H1 (cell line): ENCODE measurements around the gene LRRC27. TPM values are rescaled to one million over a fixed set of nuclear protein-coding genes. Genes with fewer than 3 reads are reported as not detected.

ENCODE experiments used
- CTCF ChIA-PET: fragments of 300-600 bp; sonication (Branson Sonifier 250); formaldehyde crosslinking; loops from one replicate; lab custom pipeline; 2021; ENCODE audit not compliant: partially characterized antibody; lab: Charles Lee
- POLR2A ChIA-PET: fragments of 300-600 bp; sonication (Branson Sonifier 250); formaldehyde crosslinking; loops from one replicate; lab custom pipeline; 2021; ENCODE audit warnings: inconsistent platforms; ENCODE audit not compliant: partially characterized antibody; lab: Charles Lee
- DNase-seq, 2 experiments: peaks; one replicate each; pipeline versions ENCODE4 v3.0.0 to v3.0.0-alpha.2; 2010 to 2022; ENCODE audit warnings: low spot score in 2 of 2, low read depth in 1 of 2, mixed read lengths in 1 of 2
- FAIRE-seq: peaks from 2 replicates; lab custom pipeline; 2011; peaks lifted over from hg19 to GRCh38; lab: Jason Lieb, UNC
- H2AFZ ChIP-seq: 2 replicates; pipeline ENCODE4 v1.8.1; 2012; ENCODE audit warnings: low read length, inconsistent platforms
- H2AK5ac ChIP-seq: 2 replicates; pipeline ENCODE4 v1.6.1; 2013; ENCODE audit warnings: low read depth, low read length
- H2BK120ac ChIP-seq: replicated peaks from 2 replicates; pipeline ENCODE3; 2013; ENCODE audit warnings: low read depth, low read length, inconsistent platforms
- H2BK12ac ChIP-seq: 2 replicates; pipeline ENCODE4 v1.6.1; 2013; ENCODE audit warnings: low read depth, low read length
- H2BK15ac ChIP-seq: 2 replicates; pipeline ENCODE4 v1.6.1; 2013; ENCODE audit warnings: low read length
- H2BK20ac ChIP-seq: 2 replicates; pipeline ENCODE4 v1.6.1; 2013; ENCODE audit warnings: low read length
- H2BK5ac ChIP-seq: 2 replicates; pipeline ENCODE4 v1.6.1; 2013; ENCODE audit warnings: low read depth, low read length
- H3K14ac ChIP-seq: 2 replicates; pipeline ENCODE4 v1.6.1; 2013; ENCODE audit warnings: inconsistent platforms; ENCODE audit not compliant: insufficient read length
- H3K18ac ChIP-seq: 2 replicates; pipeline ENCODE4 v1.6.1; 2013; ENCODE audit warnings: low read length; ENCODE audit errors: extremely low read depth
- H3K23ac ChIP-seq: 2 replicates; pipeline ENCODE4 v1.6.1; 2013; ENCODE audit warnings: inconsistent platforms; ENCODE audit not compliant: insufficient read length
- H3K23me2 ChIP-seq: 2 replicates; pipeline ENCODE4 v1.6.1; 2013; ENCODE audit warnings: low read depth, low read length
- H3K27ac ChIP-seq: 2 replicates; pipeline ENCODE4 v1.6.1; 2011; ENCODE audit warnings: low read depth, low read length, inconsistent platforms
- H3K27me3 ChIP-seq, 4 experiments: replicated peaks in 1 of 4; 1 replicate in 1 of 4; 2 replicates in 3 of 4; pipeline versions ENCODE4 v1.6.1 to v1.8.1; 2011 to 2013; ENCODE audit warnings: low read length in 3 of 4, mild to moderate bottlenecking in 3 of 4, inconsistent platforms in 2 of 4, mixed read lengths in 2 of 4, moderate library complexity in 1 of 4; ENCODE audit not compliant: control insufficient read depth in 3 of 4, insufficient read depth in 3 of 4; ENCODE audit errors: extremely low read depth in 1 of 4
- H3K36me3 ChIP-seq, 4 experiments: 2 replicates each; pipeline versions ENCODE4 v1.6.1 to v1.8.1; 2011 to 2013; ENCODE audit warnings: mild to moderate bottlenecking in 4 of 4, low read length in 3 of 4, moderate library complexity in 2 of 4, control low read depth in 1 of 4, inconsistent platforms in 1 of 4; ENCODE audit not compliant: insufficient read depth in 4 of 4, control insufficient read depth in 2 of 4
- H3K4ac ChIP-seq: replicated peaks from 2 replicates; pipeline ENCODE3; 2013; ENCODE audit warnings: low read length, low read depth, mixed read lengths, inconsistent platforms; ENCODE audit not compliant: insufficient read length
- H3K4me1 ChIP-seq, 4 experiments: replicated peaks in 1 of 4; 1 replicate in 1 of 4; 2 replicates in 3 of 4; pipeline versions ENCODE4 v1.6.1 to v1.8.1; 2011 to 2013; ENCODE audit warnings: low read length in 3 of 4, inconsistent platforms in 2 of 4, mixed read lengths in 1 of 4; ENCODE audit not compliant: insufficient read depth in 4 of 4, control insufficient read depth in 3 of 4
- H3K4me2 ChIP-seq, 2 experiments: 2 replicates each; pipeline versions ENCODE4 v1.6.1 to v1.8.1; 2011 to 2013; ENCODE audit warnings: low read depth in 2 of 2, low read length in 2 of 2, control low read depth in 1 of 2, inconsistent platforms in 1 of 2, mild to moderate bottlenecking in 1 of 2; ENCODE audit not compliant: insufficient read depth in 1 of 2
- H3K4me3 ChIP-seq, 4 experiments: fragments of 200-600, 300-600 bp in 1 of 4; sonication (generic), shearing (Covaris generic), sonication (Bioruptor Twin) in 1 of 4; 2 replicates each; pipeline versions ENCODE4 v1.5.1 to v1.8.1; 2011 to 2016; ENCODE audit warnings: low read length in 4 of 4, low read depth in 3 of 4, control low read depth in 2 of 4, inconsistent platforms in 2 of 4, mild to moderate bottlenecking in 2 of 4, mixed read lengths in 1 of 4, moderate library complexity in 1 of 4; ENCODE audit not compliant: insufficient read depth in 2 of 4; ENCODE audit errors: extremely low read depth in 1 of 4
- H3K56ac ChIP-seq: replicated peaks from 2 replicates; pipeline ENCODE3; 2013; ENCODE audit warnings: low read depth, mild to moderate bottlenecking, mixed read lengths, low read length, inconsistent platforms; ENCODE audit not compliant: insufficient read length
- H3K79me1 ChIP-seq: 2 replicates; pipeline ENCODE4 v1.6.1; 2013; ENCODE audit warnings: low read depth, low read length, control low read depth
- H3K79me2 ChIP-seq, 2 experiments: 2 replicates each; pipeline versions ENCODE4 v1.6.1 to v1.8.1; 2012 to 2013; ENCODE audit warnings: low read length in 2 of 2, mild to moderate bottlenecking in 2 of 2, inconsistent platforms in 1 of 2; ENCODE audit not compliant: insufficient read depth in 2 of 2, control insufficient read depth in 1 of 2
- H3K9ac ChIP-seq, 4 experiments: replicated peaks in 1 of 4; 1 replicate in 1 of 4; 2 replicates in 3 of 4; pipeline versions ENCODE4 v1.6.1 to v1.8.1; 2011 to 2013; ENCODE audit warnings: low read depth in 3 of 4, low read length in 3 of 4, control low read depth in 2 of 4, mild to moderate bottlenecking in 2 of 4, moderate library complexity in 2 of 4, inconsistent platforms in 1 of 4; ENCODE audit errors: extremely low read depth in 1 of 4
- H3K9me3 ChIP-seq, 2 experiments: 2 replicates each; pipeline versions ENCODE4 v1.6.1 to v1.8.1; 2012 to 2013; ENCODE audit warnings: mild to moderate bottlenecking in 2 of 2, moderate library complexity in 2 of 2, control low read depth in 1 of 2, inconsistent platforms in 1 of 2, low read depth in 1 of 2, low read length in 1 of 2, mixed read lengths in 1 of 2; ENCODE audit not compliant: insufficient read depth in 2 of 2
- H4K20me1 ChIP-seq, 2 experiments: replicated peaks in 1 of 2; 2 replicates each; pipeline versions ENCODE3 to v1.8.1; 2011 to 2013; ENCODE audit warnings: inconsistent platforms in 2 of 2, low read length in 2 of 2, mild to moderate bottlenecking in 1 of 2; ENCODE audit not compliant: insufficient read depth in 2 of 2, control insufficient read depth in 1 of 2
- H4K5ac ChIP-seq: 2 replicates; pipeline ENCODE4 v1.6.1; 2013; ENCODE audit warnings: low read length, low read depth, mixed read lengths, inconsistent platforms; ENCODE audit not compliant: insufficient read length
- H4K8ac ChIP-seq: 2 replicates; pipeline ENCODE4 v1.8.0; 2013; ENCODE audit warnings: mild to moderate bottlenecking, moderate library complexity, low read length, inconsistent platforms; ENCODE audit not compliant: insufficient read depth; ENCODE audit errors: extremely low read depth
- H4K91ac ChIP-seq: replicated peaks from 2 replicates; pipeline ENCODE3; 2013; ENCODE audit warnings: low read length, mixed read lengths, inconsistent platforms; ENCODE audit not compliant: insufficient read length
- GABPA ChIP-seq: IDR thresholded peaks from 2 replicates; pipeline ENCODE4 v1.6.1; 2011; ENCODE audit warnings: mild to moderate bottlenecking, low read length, moderate library complexity, borderline replicate concordance; ENCODE audit not compliant: insufficient read depth
- GTF2F1 ChIP-seq: IDR thresholded peaks from 2 replicates; pipeline ENCODE4 v1.6.1; 2012; ENCODE audit warnings: low read depth, low read length, improper control_type of control experiment, borderline replicate concordance
- WGBS, 2 experiments: shearing (Covaris generic) in 1 of 2; methylation state at CpG; one replicate each; pipeline versions ENCODE4 v1.1.6 to v1.1.7; 2013 to 2015; ENCODE audit warnings: low lambda C conversion rate in 2 of 2, mixed read lengths in 2 of 2, inconsistent platforms in 1 of 2, low coverage in 1 of 2, missing lambda C conversion rate in 1 of 2; ENCODE audit not compliant: insufficient replicate concordance in 2 of 2, insufficient coverage in 1 of 2, insufficient read length in 1 of 2; ENCODE audit errors: extremely low coverage in 1 of 2, missing lambda C conversion rate in 1 of 2; 5-methylcytosine and 5-hydroxymethylcytosine counted together
- polyA plus RNA-seq, 7 experiments: library from polyadenylated mRNA; depleted of rRNA in 3 of 7; stranded (reverse) in 5 of 7; unstranded in 2 of 7; fragments of >200 nt in 5 of 7; fragments of 200-250 nt in 2 of 7; gene quantifications; 1 replicate in 5 of 7; 2 replicates in 1 of 7; 4 replicates in 1 of 7; pipeline versions ENCODE4 v1.2.1 to v1.2.3, GENCODE V29; 2011 to 2013; ENCODE audit warnings: missing spikeins in 2 of 7, mixed read lengths in 2 of 7
- total RNA-seq: library from RNA; stranded (reverse); fragmentation: NEBNext Ultra II Directional; extraction: Animal tissue kit (Norgen Biotek cat#: 25700); gene quantifications from 2 replicates; pipeline ENCODE4 v1.2.1, GENCODE V29; 2021

Gene LRRC27
- total and polyA plus RNA-seq, 2 of the 8 experiments (the other 6 are each of a cell fraction or from before 2014, with no cell fraction given) = 1.2 to 3.8 TPM

- Histone ChIP-seq H3K4me2 (no peak overlapping the region), H3K4me3 (no peak overlapping the region), H3K79me1 (no peaks in the 10 kb centered on the region), H3K9me3 (no peaks in the 10 kb centered on the region), H3K23ac (no peak overlapping the region), H3K9ac (no peak overlapping the region), H4K5ac (no peak overlapping the region), H4K8ac (no peak overlapping the region), H3K36me3 (no peaks in the 10 kb centered on the region), H3K27me3 (no peaks in the 10 kb centered on the region), H3K4me1 (no peaks in the 10 kb centered on the region), H3K23me2 (no peaks in the 10 kb centered on the region), H2AFZ (no peak overlapping the region), H2BK12ac (no peak overlapping the region), H4K20me1 (peaks cover 0 to 1% of the 10 kb centered on the region in 2 experiments), H3K14ac (no peak overlapping the region), H2BK15ac (no peak overlapping the region), H2AK5ac (no peak overlapping the region), H2BK120ac (no peak overlapping the region), H2BK5ac (no peak overlapping the region), H3K56ac (no peak overlapping the region), H4K91ac (no peak overlapping the region), H3K18ac (no peak overlapping the region), H2BK20ac (no peak overlapping the region), H3K79me2 (no peaks in the 10 kb centered on the region), H3K4ac (no peak overlapping the region), H3K27ac (no peak overlapping the region)
- DNase-seq = no peak
- ChIA-PET POLR2A (interaction anchor here (0.6 kb wide), 1 partner anchor 14 kb away, joined by 3 read pairs; no protein-coding TSS in a partner anchor), CTCF (interaction anchor here (1.0 to 2.1 kb wide), 6 partner anchors 7 to 72 kb away, joined by 3 to 12 read pairs (median 4); no protein-coding TSS in a partner anchor)
- TF ChIP-seq GTF2F1 = no peak
- TF ChIP-seq GABPA = no peak
- WGBS, 2 experiments = 100% methylated on average over 2 of the region's 2 CpGs; no CpG with 5 or more reads in 1 of the 2 experiments
- FAIRE-seq = no peak
Measured at GRCh38 chr10:132381741-132382140, 49.7 kb downstream of the LRRC27 start.
